HG03460 (cell line): ENCODE data around the gene CHP2.
A peak's percentile ranks its signal among the peaks of the same experiment; 100 is the strongest.

ENCODE experiments used
- ATAC-seq: cut with Tn5 transposase; IDR thresholded peaks from one replicate; pipeline ENCODE4 v1.9.1; 2021; ENCODE audit not compliant: unreplicated experiment

The CHP2 gene

GRCh38 chr16:23803591-23804123, 48.8 kb downstream of the CHP2 start:
- ATAC-seq: peak; percentile 70

GRCh38 chr16:23807028-23807427, 52.2 kb downstream of the CHP2 start:
- no peak for ATAC-seq
